HepG2 (cell line): ENCODE measurements around the gene BTBD19.
A peak's percentile ranks its signal among the peaks of the same experiment; 100 is the strongest.

Experiments used
- POLR2AphosphoS5 ChIP-seq: IDR thresholded peaks from 2 replicates; pipeline ENCODE4 v1.6.1; 2012; ENCODE audit warnings: low read depth, low read length
- SMAD3 ChIP-seq: sonication (generic); formaldehyde crosslinking; IDR thresholded peaks from 2 replicates; pipeline ENCODE4 v1.4.0; 2020; ENCODE audit warnings: missing genetic modification reagents
- TF ChIP-seq, protein P1 (sequence below): sonication (generic); formaldehyde crosslinking; IDR thresholded peaks from 2 replicates; pipeline ENCODE4 v1.8.0; 2022; ENCODE audit warnings: missing genetic modification reagents, mild to moderate bottlenecking, borderline replicate concordance

DNA sequence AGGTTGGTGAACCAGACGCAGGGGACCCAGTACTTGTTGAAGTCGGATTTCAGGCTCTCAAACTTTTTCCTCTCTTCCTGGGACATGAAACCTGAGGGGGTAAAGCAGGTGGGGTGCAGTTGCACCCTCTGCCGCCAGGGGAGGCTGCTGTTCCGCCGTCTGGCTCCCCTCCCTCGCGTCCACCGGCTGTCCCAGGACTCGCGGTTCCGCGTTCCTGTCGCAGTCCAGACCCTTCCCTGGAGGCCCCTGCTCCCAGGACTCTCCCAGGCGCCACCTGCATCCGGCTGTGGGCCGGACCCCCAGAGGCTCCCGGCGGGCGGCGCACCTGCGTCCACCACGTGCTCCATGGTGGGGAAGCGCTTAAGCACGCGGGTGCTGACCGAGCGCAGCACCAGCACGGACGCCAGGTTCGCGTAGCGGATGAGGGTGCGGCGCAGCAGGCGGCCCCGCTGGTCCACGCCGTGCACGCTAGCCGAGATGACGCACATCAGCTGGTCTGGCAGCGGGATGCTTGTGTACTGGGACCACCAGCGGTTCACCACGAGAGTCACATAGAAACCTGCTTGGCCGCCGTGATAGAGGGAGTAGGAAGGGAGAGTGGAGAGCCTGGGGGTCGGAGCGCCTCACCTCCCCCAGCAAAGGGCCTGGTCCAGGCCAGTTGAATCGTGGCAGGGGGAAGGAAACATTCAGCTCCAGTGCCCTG is 22.0 kb upstream of the BTBD19 start:
- TF ChIP-seq SMAD3 (CRISPR knock-in tag) (no peak), POLR2AphosphoS5 (no peak)
- TF ChIP-seq, protein P1, sequence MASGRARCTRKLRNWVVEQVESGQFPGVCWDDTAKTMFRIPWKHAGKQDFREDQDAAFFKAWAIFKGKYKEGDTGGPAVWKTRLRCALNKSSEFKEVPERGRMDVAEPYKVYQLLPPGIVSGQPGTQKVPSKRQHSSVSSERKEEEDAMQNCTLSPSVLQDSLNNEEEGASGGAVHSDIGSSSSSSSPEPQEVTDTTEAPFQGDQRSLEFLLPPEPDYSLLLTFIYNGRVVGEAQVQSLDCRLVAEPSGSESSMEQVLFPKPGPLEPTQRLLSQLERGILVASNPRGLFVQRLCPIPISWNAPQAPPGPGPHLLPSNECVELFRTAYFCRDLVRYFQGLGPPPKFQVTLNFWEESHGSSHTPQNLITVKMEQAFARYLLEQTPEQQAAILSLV (CRISPR knock-in tag), result 0 out of 2 replicates have a peak, but pooled peaks have one; percentile 60
